ENCODE data around the gene NDC1.

NDC1 gene

GRCh38 chr1:53730224-53730865 is 107.8 kb downstream of the NDC1 start:
- H3K4me3 ChIP-seq (ENCODE audit: low read depth, low read length): no peak overlapping the region

GRCh38 chr1:53729456-53730223 is 108.5 kb downstream of the NDC1 start:
- no peak overlapping the region for H3K4me3 ChIP-seq (ENCODE audit: low read depth, low read length)
- no peak for TF ChIP-seq CTCF (IDR thresholded peaks at IDR 0.05; ENCODE audit: borderline replicate concordance, insufficient read depth, low read depth, low read length)

More at GRCh38 chr1:53730224-53730865, 107.8 kb downstream of the NDC1 start:
- TF ChIP-seq CTCF (IDR thresholded peaks at IDR 0.05; ENCODE audit: borderline replicate concordance, insufficient read depth, low read depth, low read length): no peak

GRCh38 chr1:53728702-53729455 is 109.2 kb downstream of the NDC1 start:
- no peak overlapping the region for H3K4me3 ChIP-seq (ENCODE audit: low read depth, low read length)
- no peak for TF ChIP-seq CTCF (IDR thresholded peaks at IDR 0.05; ENCODE audit: borderline replicate concordance, insufficient read depth, low read depth, low read length)

GRCh38 chr1:53728196-53728595 is 109.9 kb downstream of the NDC1 start:
- H3K4me3 ChIP-seq (ENCODE audit: low read depth, low read length): no peak overlapping the region
- no peak for TF ChIP-seq CTCF (IDR thresholded peaks at IDR 0.05; ENCODE audit: borderline replicate concordance, insufficient read depth, low read depth, low read length)

- TF ChIP-seq CTCF (IDR thresholded peaks at IDR 0.05; ENCODE audit: borderline replicate concordance, insufficient read depth, low read depth, low read length): no peak
- no peak overlapping the region for H3K4me3 ChIP-seq (ENCODE audit: low read depth, low read length)
Observed at GRCh38 chr1:53727461-53728092, 110.5 kb downstream of the NDC1 start.

- no peak for TF ChIP-seq CTCF (IDR thresholded peaks at IDR 0.05; ENCODE audit: borderline replicate concordance, insufficient read depth, low read depth, low read length)
- H3K4me3 ChIP-seq (ENCODE audit: low read depth, low read length): no peak overlapping the region
Observed at GRCh38 chr1:53726009-53726600, 112.0 kb downstream of the NDC1 start.

All from GM12875 (cell line).